ENCODE measurements around the gene TNS2.

TNS2 gene

GRCh38 chr12:53044896-53045695, 4.8 kb upstream of the TNS2 start:
- no peak overlapping the region for H3K4me3 ChIP-seq (ENCODE audit: low read depth, low read length)
- in situ Hi-C loops (cut with HindIII; ENCODE audit: low sequenced_read_pairs): no loop called here
- no peak for TF ChIP-seq CTCF (IDR thresholded peaks at IDR 0.05; ENCODE audit: low read depth, low read length, missing control alignments)
- DNase-seq (ENCODE audit: low read depth): no peak

GRCh38 chr12:53045696-53046045, 4.2 kb upstream of the TNS2 start:
- in situ Hi-C loops (cut with HindIII; ENCODE audit: low sequenced_read_pairs): no loop called here
- H3K4me3 ChIP-seq (ENCODE audit: low read depth, low read length): peak overlapping the region; percentile 62
- no peak for DNase-seq (ENCODE audit: low read depth)

GRCh38 chr12:53046655-53047220, 3.1 kb upstream of the TNS2 start:
- peak overlapping the region; percentile 62 for H3K4me3 ChIP-seq (ENCODE audit: low read depth, low read length)
- in situ Hi-C loops (cut with HindIII; ENCODE audit: low sequenced_read_pairs): no loop called here
- DNase-seq (ENCODE audit: low read depth): peak; percentile 35
- no peak for TF ChIP-seq CTCF (IDR thresholded peaks at IDR 0.05; ENCODE audit: low read depth, low read length, missing control alignments)

More at GRCh38 chr12:53045696-53046045, 4.2 kb upstream of the TNS2 start:
- TF ChIP-seq CTCF (IDR thresholded peaks at IDR 0.05; ENCODE audit: low read depth, low read length, missing control alignments): no peak

GRCh38 chr12:53047221-53048032, 2.4 kb upstream of the TNS2 start:
- in situ Hi-C loops (cut with HindIII; ENCODE audit: low sequenced_read_pairs): no loop called here
- DNase-seq (ENCODE audit: low read depth): peak; percentile 54
- H3K4me3 ChIP-seq (ENCODE audit: low read depth, low read length): peak overlapping the region; percentile 63
- no peak for TF ChIP-seq CTCF (IDR thresholded peaks at IDR 0.05; ENCODE audit: low read depth, low read length, missing control alignments)

GRCh38 chr12:53048033-53048779, 1.7 kb upstream of the TNS2 start:
- H3K4me3 ChIP-seq (ENCODE audit: low read depth, low read length): peak overlapping the region; percentile 63
- in situ Hi-C loops (cut with HindIII; ENCODE audit: low sequenced_read_pairs): no loop called here

More at GRCh38 chr12:53048033-53048779, 1.7 kb upstream of the TNS2 start:
- DNase-seq (ENCODE audit: low read depth): no peak
- no peak for TF ChIP-seq CTCF (IDR thresholded peaks at IDR 0.05; ENCODE audit: low read depth, low read length, missing control alignments)

All from astrocyte of the cerebellum (primary cell).